H1 (cell line): Measurements from ENCODE around the gene G6PC3. TPM values are rescaled to one million over a fixed set of nuclear protein-coding genes. Genes with fewer than 3 reads are reported as not detected.

Source experiments
- CTCF ChIA-PET: fragments of 300-600 bp; sonication (Branson Sonifier 250); formaldehyde crosslinking; loops from one replicate; lab custom pipeline; 2021; ENCODE audit not compliant: partially characterized antibody; lab: Charles Lee
- POLR2A ChIA-PET: fragments of 300-600 bp; sonication (Branson Sonifier 250); formaldehyde crosslinking; loops from one replicate; lab custom pipeline; 2021; ENCODE audit warnings: inconsistent platforms; ENCODE audit not compliant: partially characterized antibody; lab: Charles Lee
- DNase-seq, 2 experiments: peaks; one replicate each; pipeline versions ENCODE4 v3.0.0 to v3.0.0-alpha.2; 2010 to 2022; ENCODE audit warnings: low spot score in 2 of 2, low read depth in 1 of 2, mixed read lengths in 1 of 2
- FAIRE-seq: peaks from 2 replicates; lab custom pipeline; 2011; peaks lifted over from hg19 to GRCh38; lab: Jason Lieb, UNC
- H2AFZ ChIP-seq: 2 replicates; pipeline ENCODE4 v1.8.1; 2012; ENCODE audit warnings: low read length, inconsistent platforms
- H2AK5ac ChIP-seq: 2 replicates; pipeline ENCODE4 v1.6.1; 2013; ENCODE audit warnings: low read depth, low read length
- H2BK120ac ChIP-seq: replicated peaks from 2 replicates; pipeline ENCODE3; 2013; ENCODE audit warnings: low read depth, low read length, inconsistent platforms
- H2BK12ac ChIP-seq: 2 replicates; pipeline ENCODE4 v1.6.1; 2013; ENCODE audit warnings: low read depth, low read length
- H2BK15ac ChIP-seq: 2 replicates; pipeline ENCODE4 v1.6.1; 2013; ENCODE audit warnings: low read length
- H2BK20ac ChIP-seq: 2 replicates; pipeline ENCODE4 v1.6.1; 2013; ENCODE audit warnings: low read length
- H2BK5ac ChIP-seq: 2 replicates; pipeline ENCODE4 v1.6.1; 2013; ENCODE audit warnings: low read depth, low read length
- H3K14ac ChIP-seq: 2 replicates; pipeline ENCODE4 v1.6.1; 2013; ENCODE audit warnings: inconsistent platforms; ENCODE audit not compliant: insufficient read length
- H3K18ac ChIP-seq: 2 replicates; pipeline ENCODE4 v1.6.1; 2013; ENCODE audit warnings: low read length; ENCODE audit errors: extremely low read depth
- H3K23ac ChIP-seq: 2 replicates; pipeline ENCODE4 v1.6.1; 2013; ENCODE audit warnings: inconsistent platforms; ENCODE audit not compliant: insufficient read length
- H3K23me2 ChIP-seq: 2 replicates; pipeline ENCODE4 v1.6.1; 2013; ENCODE audit warnings: low read depth, low read length
- H3K27ac ChIP-seq: 2 replicates; pipeline ENCODE4 v1.6.1; 2011; ENCODE audit warnings: low read depth, low read length, inconsistent platforms
- H3K27me3 ChIP-seq, 4 experiments: replicated peaks in 1 of 4; 1 replicate in 1 of 4; 2 replicates in 3 of 4; pipeline versions ENCODE4 v1.6.1 to v1.8.1; 2011 to 2013; ENCODE audit warnings: low read length in 3 of 4, mild to moderate bottlenecking in 3 of 4, inconsistent platforms in 2 of 4, mixed read lengths in 2 of 4, moderate library complexity in 1 of 4; ENCODE audit not compliant: control insufficient read depth in 3 of 4, insufficient read depth in 3 of 4; ENCODE audit errors: extremely low read depth in 1 of 4
- H3K36me3 ChIP-seq, 4 experiments: 2 replicates each; pipeline versions ENCODE4 v1.6.1 to v1.8.1; 2011 to 2013; ENCODE audit warnings: mild to moderate bottlenecking in 4 of 4, low read length in 3 of 4, moderate library complexity in 2 of 4, control low read depth in 1 of 4, inconsistent platforms in 1 of 4; ENCODE audit not compliant: insufficient read depth in 4 of 4, control insufficient read depth in 2 of 4
- H3K4ac ChIP-seq: replicated peaks from 2 replicates; pipeline ENCODE3; 2013; ENCODE audit warnings: low read length, low read depth, mixed read lengths, inconsistent platforms; ENCODE audit not compliant: insufficient read length
- H3K4me1 ChIP-seq, 4 experiments: replicated peaks in 1 of 4; 1 replicate in 1 of 4; 2 replicates in 3 of 4; pipeline versions ENCODE4 v1.6.1 to v1.8.1; 2011 to 2013; ENCODE audit warnings: low read length in 3 of 4, inconsistent platforms in 2 of 4, mixed read lengths in 1 of 4; ENCODE audit not compliant: insufficient read depth in 4 of 4, control insufficient read depth in 3 of 4
- H3K4me2 ChIP-seq, 2 experiments: 2 replicates each; pipeline versions ENCODE4 v1.6.1 to v1.8.1; 2011 to 2013; ENCODE audit warnings: low read depth in 2 of 2, low read length in 2 of 2, control low read depth in 1 of 2, inconsistent platforms in 1 of 2, mild to moderate bottlenecking in 1 of 2; ENCODE audit not compliant: insufficient read depth in 1 of 2
- H3K4me3 ChIP-seq, 4 experiments: fragments of 200-600, 300-600 bp in 1 of 4; sonication (generic), shearing (Covaris generic), sonication (Bioruptor Twin) in 1 of 4; 2 replicates each; pipeline versions ENCODE4 v1.5.1 to v1.8.1; 2011 to 2016; ENCODE audit warnings: low read length in 4 of 4, low read depth in 3 of 4, control low read depth in 2 of 4, inconsistent platforms in 2 of 4, mild to moderate bottlenecking in 2 of 4, mixed read lengths in 1 of 4, moderate library complexity in 1 of 4; ENCODE audit not compliant: insufficient read depth in 2 of 4; ENCODE audit errors: extremely low read depth in 1 of 4
- H3K56ac ChIP-seq: replicated peaks from 2 replicates; pipeline ENCODE3; 2013; ENCODE audit warnings: low read depth, mild to moderate bottlenecking, mixed read lengths, low read length, inconsistent platforms; ENCODE audit not compliant: insufficient read length
- H3K79me1 ChIP-seq: 2 replicates; pipeline ENCODE4 v1.6.1; 2013; ENCODE audit warnings: low read depth, low read length, control low read depth
- H3K79me2 ChIP-seq, 2 experiments: 2 replicates each; pipeline versions ENCODE4 v1.6.1 to v1.8.1; 2012 to 2013; ENCODE audit warnings: low read length in 2 of 2, mild to moderate bottlenecking in 2 of 2, inconsistent platforms in 1 of 2; ENCODE audit not compliant: insufficient read depth in 2 of 2, control insufficient read depth in 1 of 2
- H3K9ac ChIP-seq, 4 experiments: replicated peaks in 1 of 4; 1 replicate in 1 of 4; 2 replicates in 3 of 4; pipeline versions ENCODE4 v1.6.1 to v1.8.1; 2011 to 2013; ENCODE audit warnings: low read depth in 3 of 4, low read length in 3 of 4, control low read depth in 2 of 4, mild to moderate bottlenecking in 2 of 4, moderate library complexity in 2 of 4, inconsistent platforms in 1 of 4; ENCODE audit errors: extremely low read depth in 1 of 4
- H3K9me3 ChIP-seq, 2 experiments: 2 replicates each; pipeline versions ENCODE4 v1.6.1 to v1.8.1; 2012 to 2013; ENCODE audit warnings: mild to moderate bottlenecking in 2 of 2, moderate library complexity in 2 of 2, control low read depth in 1 of 2, inconsistent platforms in 1 of 2, low read depth in 1 of 2, low read length in 1 of 2, mixed read lengths in 1 of 2; ENCODE audit not compliant: insufficient read depth in 2 of 2
- H4K20me1 ChIP-seq, 2 experiments: replicated peaks in 1 of 2; 2 replicates each; pipeline versions ENCODE3 to v1.8.1; 2011 to 2013; ENCODE audit warnings: inconsistent platforms in 2 of 2, low read length in 2 of 2, mild to moderate bottlenecking in 1 of 2; ENCODE audit not compliant: insufficient read depth in 2 of 2, control insufficient read depth in 1 of 2
- H4K5ac ChIP-seq: 2 replicates; pipeline ENCODE4 v1.6.1; 2013; ENCODE audit warnings: low read length, low read depth, mixed read lengths, inconsistent platforms; ENCODE audit not compliant: insufficient read length
- H4K8ac ChIP-seq: 2 replicates; pipeline ENCODE4 v1.8.0; 2013; ENCODE audit warnings: mild to moderate bottlenecking, moderate library complexity, low read length, inconsistent platforms; ENCODE audit not compliant: insufficient read depth; ENCODE audit errors: extremely low read depth
- H4K91ac ChIP-seq: replicated peaks from 2 replicates; pipeline ENCODE3; 2013; ENCODE audit warnings: low read length, mixed read lengths, inconsistent platforms; ENCODE audit not compliant: insufficient read length
- BCL11A ChIP-seq, 2 experiments: IDR thresholded peaks; one replicate each; pipeline ENCODE4 v1.6.1; 2011; ENCODE audit warnings: low read depth in 2 of 2, low read length in 2 of 2, mild to moderate bottlenecking in 2 of 2
- CBX5 ChIP-seq: fragments of 300-800, 300-1000 bp; sonication (generic); IDR thresholded peaks from 2 replicates; pipeline ENCODE4 v1.7.1; 2016; ENCODE audit warnings: antibody characterized with exemption, low read length, low read depth
- FOSL1 ChIP-seq: IDR thresholded peaks from 2 replicates; pipeline ENCODE4 v1.6.1; 2011; ENCODE audit warnings: mild to moderate bottlenecking, low read depth, low read length, moderate library complexity; ENCODE audit not compliant: insufficient read depth
- SAP30 ChIP-seq: fragments of 300-600 bp; sonication (generic); IDR thresholded peaks from 2 replicates; pipeline ENCODE4 v1.7.1; 2012; ENCODE audit warnings: low read length, moderate library complexity, mild to moderate bottlenecking, inconsistent platforms; ENCODE audit not compliant: insufficient read depth, insufficient replicate concordance
- SIN3A ChIP-seq, 2 experiments: IDR thresholded peaks in 1 of 2; conservative IDR thresholded peaks in 1 of 2; 2 replicates each; pipeline ENCODE4 v1.6.1; 2011 to 2012; ENCODE audit warnings: low read length in 2 of 2, improper control_type of control experiment in 1 of 2, low read depth in 1 of 2, mild to moderate bottlenecking in 1 of 2
- whole genome bisulfite sequencing, 2 experiments: shearing (Covaris generic) in 1 of 2; methylation state at CpG; one replicate each; pipeline versions ENCODE4 v1.1.6 to v1.1.7; 2013 to 2015; ENCODE audit warnings: low lambda C conversion rate in 2 of 2, mixed read lengths in 2 of 2, inconsistent platforms in 1 of 2, low coverage in 1 of 2, missing lambda C conversion rate in 1 of 2; ENCODE audit not compliant: insufficient replicate concordance in 2 of 2, insufficient coverage in 1 of 2, insufficient read length in 1 of 2; ENCODE audit errors: extremely low coverage in 1 of 2, missing lambda C conversion rate in 1 of 2; 5-methylcytosine and 5-hydroxymethylcytosine counted together
- polyA plus RNA-seq, 7 experiments: library from polyadenylated mRNA; depleted of rRNA in 3 of 7; stranded (reverse) in 5 of 7; unstranded in 2 of 7; fragments of >200 nt in 5 of 7; fragments of 200-250 nt in 2 of 7; gene quantifications; 1 replicate in 5 of 7; 2 replicates in 1 of 7; 4 replicates in 1 of 7; pipeline versions ENCODE4 v1.2.1 to v1.2.3, GENCODE V29; 2011 to 2013; ENCODE audit warnings: missing spikeins in 2 of 7, mixed read lengths in 2 of 7
- total RNA-seq: library from RNA; stranded (reverse); fragmentation: NEBNext Ultra II Directional; extraction: Animal tissue kit (Norgen Biotek cat#: 25700); gene quantifications from 2 replicates; pipeline ENCODE4 v1.2.1, GENCODE V29; 2021

G6PC3 gene
- total and polyA plus RNA-seq, 2 of the 8 experiments (the other 6 are each of a cell fraction or from before 2014, with no cell fraction given), result 104 to 343 TPM

DNA sequence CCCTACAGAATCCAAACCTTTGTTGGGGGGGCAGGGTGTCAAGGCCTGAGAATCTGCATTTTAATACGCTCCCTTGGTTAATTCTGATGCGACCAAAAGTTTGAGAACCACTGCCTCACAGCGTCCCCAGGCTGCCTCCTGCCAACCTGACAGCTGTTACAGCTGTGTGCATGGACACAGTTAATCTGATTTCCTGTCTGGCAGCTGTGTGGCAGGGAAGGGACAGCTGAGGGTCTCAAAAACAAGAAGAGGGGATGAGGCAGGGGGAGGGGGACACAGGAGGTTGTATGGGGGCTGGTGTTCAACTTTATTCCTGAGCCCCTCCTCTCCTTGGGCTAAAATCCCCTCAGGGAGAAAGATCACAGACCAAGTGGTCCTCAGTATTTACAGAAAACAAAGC lies 35.4 kb downstream of the G6PC3 start:
- POLR2A ChIA-PET, result interaction anchor here (0.6 to 3.3 kb wide), 5 partner anchors 9 to 111 kb away, joined by 3 to 15 read pairs (median 3); no protein-coding TSS in a partner anchor
- Histone ChIP-seq H3K79me1 (peaks cover 19% of the 10 kb centered on the region), H3K9ac (no peak overlapping the region), H2AFZ (no peak overlapping the region), H4K8ac (no peak overlapping the region), H3K56ac (no peak overlapping the region), H3K18ac (no peak overlapping the region), H2AK5ac (no peak overlapping the region), H3K4me3 (no peak overlapping the region), H3K4ac (no peak overlapping the region), H3K9me3 (no peaks in the 10 kb centered on the region), H3K36me3 (peaks cover 0 to 2% (median 0%) of the 10 kb centered on the region in 4 experiments; a peak in 2 of 8 replicates), H2BK120ac (no peak overlapping the region), H4K91ac (no peak overlapping the region), H3K79me2 (peaks cover 0 to 28% of the 10 kb centered on the region in 2 experiments; a peak in 1 of 4 replicates), H3K23ac (no peak overlapping the region), H2BK12ac (no peak overlapping the region), H3K4me1 (peaks cover 0 to 21% (median 14%) of the 10 kb centered on the region in 4 experiments; a peak in 6 of 7 replicates), H3K27ac (no peak overlapping the region), H4K5ac (no peak overlapping the region), H2BK20ac (no peak overlapping the region), H3K4me2 (no peak overlapping the region), H2BK5ac (no peak overlapping the region), H3K23me2 (no peaks in the 10 kb centered on the region; the same call in 1 of the 2 replicates), H3K14ac (no peak overlapping the region), H4K20me1 (peaks cover 10 to 13% of the 10 kb centered on the region in 2 experiments), H2BK15ac (no peak overlapping the region), H3K27me3 (no peaks in the 10 kb centered on the region)
- DNase-seq (no peak), FAIRE-seq (no peak)
- 50% methylated on average over 3 of the region's 3 CpGs; no CpG with 5 or more reads in 1 of the 2 experiments for WGBS, 2 experiments
- CTCF ChIA-PET, result interaction anchor here (0.6 to 34.4 kb wide), 10 partner anchors 8 to 438 kb away, joined by 3 to 638 read pairs (median 4); partner anchors contain the start of genes ASB16, GRN and HDAC5
- TF ChIP-seq CBX5 (no peak), SAP30 (no peak), BCL11A (IDR thresholded peaks at IDR 0.05; ENCODE audit: low read depth in 2 of 2, low read length in 2 of 2) (no peak), SIN3A (conservative IDR thresholded peaks at IDR 0.05 in 1 of 2, IDR thresholded peaks at IDR 0.05 in 1 of 2; ENCODE audit: low read depth in 1 of 2, low read length in 2 of 2) (no peak), FOSL1 (no peak)
